Measurements from ENCODE around the gene DIO1. TPM values are rescaled to one million over a fixed set of nuclear protein-coding genes. Genes with fewer than 3 reads are reported as not detected.

DIO1 gene
- total and polyA plus RNA-seq, 2 of the 8 experiments (the other 6 are each of a cell fraction or from before 2014, with no cell fraction given), result 0.14 TPM; not detected in 1

- Histone ChIP-seq H4K91ac (replicated peaks; ENCODE audit: insufficient read length, low read length) (no peak overlapping the region), H2BK5ac (ENCODE audit: low read depth, low read length) (no peak overlapping the region), H3K9me3 (ENCODE audit: insufficient read depth in 2 of 2, low read depth in 1 of 2, low read length in 1 of 2) (no peaks in the 10 kb centered on the region), H4K8ac (ENCODE audit: extremely low read depth, insufficient read depth, low read length) (no peak overlapping the region), H3K14ac (ENCODE audit: insufficient read length) (no peak overlapping the region), H3K27me3 (replicated peaks in 1 of 4; ENCODE audit: control insufficient read depth in 3 of 4, extremely low read depth in 1 of 4, insufficient read depth in 3 of 4, low read length in 3 of 4) (no peaks in the 10 kb centered on the region), H4K5ac (ENCODE audit: insufficient read length, low read depth, low read length) (no peak overlapping the region), H2BK20ac (ENCODE audit: low read length) (no peak overlapping the region), H3K4me1 (replicated peaks in 1 of 4; ENCODE audit: control insufficient read depth in 3 of 4, insufficient read depth in 4 of 4, low read length in 3 of 4) (peaks cover 0 to 3% (median 0%) of the 10 kb centered on the region in 4 experiments; a peak in 1 of 7 replicates), H3K56ac (replicated peaks; ENCODE audit: insufficient read length, low read depth, low read length) (no peak overlapping the region), H3K27ac (ENCODE audit: low read depth, low read length) (no peak overlapping the region), H3K36me3 (ENCODE audit: control insufficient read depth in 2 of 4, insufficient read depth in 4 of 4, low read length in 3 of 4) (peaks cover 3 to 15% (median 12%) of the 10 kb centered on the region in 4 experiments; a peak in 7 of 8 replicates), H2BK120ac (replicated peaks; ENCODE audit: low read depth, low read length) (no peak overlapping the region), H3K79me2 (ENCODE audit: control insufficient read depth in 1 of 2, insufficient read depth in 2 of 2, low read length in 2 of 2) (no peaks in the 10 kb centered on the region), H2AFZ (ENCODE audit: low read length) (no peak overlapping the region), H3K4ac (replicated peaks; ENCODE audit: insufficient read length, low read depth, low read length) (no peak overlapping the region), H3K9ac (replicated peaks in 1 of 4; ENCODE audit: extremely low read depth in 1 of 4, low read depth in 3 of 4, low read length in 3 of 4) (no peak overlapping the region), H3K23ac (ENCODE audit: insufficient read length) (no peak overlapping the region), H3K79me1 (ENCODE audit: low read depth, low read length) (no peaks in the 10 kb centered on the region), H2BK15ac (ENCODE audit: low read length) (no peak overlapping the region), H4K20me1 (replicated peaks in 1 of 2; ENCODE audit: control insufficient read depth in 1 of 2, insufficient read depth in 2 of 2, low read length in 2 of 2) (peaks cover 0 to 2% of the 10 kb centered on the region in 2 experiments), H3K4me3 (ENCODE audit: extremely low read depth in 1 of 4, insufficient read depth in 2 of 4, low read depth in 3 of 4, low read length in 4 of 4) (no peak overlapping the region), H3K23me2 (ENCODE audit: low read depth, low read length) (no peaks in the 10 kb centered on the region), H2AK5ac (ENCODE audit: low read depth, low read length) (no peak overlapping the region), H3K18ac (ENCODE audit: extremely low read depth, low read length) (no peak overlapping the region), H2BK12ac (ENCODE audit: low read depth, low read length) (no peak overlapping the region), H3K4me2 (ENCODE audit: insufficient read depth in 1 of 2, low read depth in 2 of 2, low read length in 2 of 2) (no peak overlapping the region)
- FAIRE-seq (no peak), DNase-seq (ENCODE audit: low read depth in 1 of 2, low spot score in 2 of 2) (no peak)
- ChIA-PET POLR2A (ENCODE audit: partially characterized antibody) (interaction anchor here (0.9 to 2.6 kb wide), 2 partner anchors 83 to 97 kb away, joined by 3 to 7 read pairs; partner anchors contain the start of genes IFT25 and LRRC42), CTCF (ENCODE audit: partially characterized antibody) (interaction anchor here (0.6 to 7.8 kb wide), 14 partner anchors 9 to 129 kb away, joined by 3 to 123 read pairs (median 8); no protein-coding TSS in a partner anchor)
- 88% methylated on average over 7 of the region's 7 CpGs; no CpG with 5 or more reads in 1 of the 2 experiments for WGBS, 2 experiments (ENCODE audit: extremely low coverage in 1 of 2, insufficient coverage in 1 of 2, insufficient read length in 1 of 2, insufficient replicate concordance in 2 of 2, low coverage in 1 of 2, low lambda C conversion rate in 2 of 2, missing lambda C conversion rate in 1 of 2)
- TF ChIP-seq CTBP2 (IDR thresholded peaks at IDR 0.05; ENCODE audit: borderline replicate concordance, insufficient read depth, insufficient read length, low read length) (no peak), RFX5 (IDR thresholded peaks at IDR 0.05; ENCODE audit: borderline replicate concordance, low read depth, low read length) (no peak), HDAC6 (IDR thresholded peaks at IDR 0.05; ENCODE audit: low read depth, low read length) (no peak), PHF8 (conservative IDR thresholded peaks at IDR 0.05; ENCODE audit: low read depth, low read length) (no peak), CEBPB (IDR thresholded peaks at IDR 0.05; ENCODE audit: low read depth, low read length) (no peak), TAF1 (IDR thresholded peaks at IDR 0.05; ENCODE audit: low read depth, low read length) (no peak)
Measured at GRCh38 chr1:53862507-53862906, 31.5 kb upstream of the DIO1 start.

Measured in H1 (cell line).